Natural killer cell (primary cell): Measurements from ENCODE around the gene SSBP2. TPM values are rescaled to one million over a fixed set of nuclear protein-coding genes. Genes with fewer than 3 reads are reported as not detected.

Source experiments
- ATAC-seq, 3 donors: fragments of 150-1000 bp in 2 of 3; fragments of 200-7000 bp in 1 of 3; cut with Tn5 transposase; 1 replicate in 1 of 3; 2 replicates in 2 of 3; pipeline ENCODE4 v1.10.0; 2021; ENCODE audit warnings: mild to moderate bottlenecking in 2 of 3, moderate library complexity in 2 of 3
- DNase-seq, 2 donors: peaks; one replicate each; pipeline versions ENCODE4 v3.0.0 to v3.0.0-alpha.2; 2013 to 2021; ENCODE audit warnings: mixed read lengths in 1 of 2
- H3K27ac ChIP-seq: one replicate; pipeline ENCODE4 v1.5.1; 2013; ENCODE audit warnings: mild to moderate bottlenecking, low read length
- H3K27me3 ChIP-seq: one replicate; pipeline ENCODE4 v1.6.1; 2013; ENCODE audit warnings: low read length; ENCODE audit not compliant: control insufficient read depth, insufficient read depth
- H3K36me3 ChIP-seq: one replicate; pipeline ENCODE4 v1.6.1; 2013; ENCODE audit warnings: low read length; ENCODE audit not compliant: control insufficient read depth, insufficient read depth
- H3K4me1 ChIP-seq: one replicate; pipeline ENCODE4 v1.6.1; 2013; ENCODE audit warnings: low read length; ENCODE audit not compliant: control insufficient read depth, insufficient read depth
- H3K4me3 ChIP-seq: one replicate; pipeline ENCODE4 v1.5.1; 2013; ENCODE audit warnings: low read length
- H3K9me3 ChIP-seq: one replicate; pipeline ENCODE4 v1.6.1; 2013; ENCODE audit warnings: low read length; ENCODE audit not compliant: control insufficient read depth, insufficient read depth
- H3K27ac Mint-ChIP-seq, 2 donors: one replicate each; pipeline ENCODE4 v1.8.0; 2022; ENCODE audit warnings: mild to moderate bottlenecking in 2 of 2, mixed read lengths in 2 of 2, moderate library complexity in 1 of 2
- H3K27me3 Mint-ChIP-seq, 2 donors: one replicate each; pipeline ENCODE4 v1.8.0; 2022; ENCODE audit warnings: low read depth in 2 of 2, mixed read lengths in 2 of 2
- H3K36me3 Mint-ChIP-seq: one replicate; pipeline ENCODE4 v1.8.0; 2022; ENCODE audit warnings: mixed read lengths
- H3K4me1 Mint-ChIP-seq, 2 donors: one replicate each; pipeline ENCODE4 v1.8.0; 2022; ENCODE audit warnings: mixed read lengths in 2 of 2
- H3K4me3 Mint-ChIP-seq: one replicate; pipeline ENCODE4 v1.8.0; 2022; ENCODE audit warnings: mild to moderate bottlenecking, moderate library complexity, mixed read lengths
- H3K9me3 Mint-ChIP-seq, 2 donors: one replicate each; pipeline ENCODE4 v1.8.0; 2022; ENCODE audit warnings: mixed read lengths in 2 of 2
- WGBS: methylation state at CpG from one replicate; pipeline ENCODE4 v1.1.7; 2013; ENCODE audit warnings: missing lambda C conversion rate; ENCODE audit not compliant: insufficient coverage; 5-methylcytosine and 5-hydroxymethylcytosine counted together
- intact Hi-C: fragments of 100-400 bp; cut with micrococcal nuclease; formaldehyde crosslinking; loops from one replicate; pipeline ENCODE4 v1.14.2; 2022
- total RNA-seq, 4 donors: library from RNA; stranded (reverse); fragments of 120-200 nt in 1 of 4; gene quantifications; one replicate each; pipeline versions ENCODE4 v1.2.3 to v1.2.4, GENCODE V29; 2013 to 2022
- TF ChIP-seq, protein P1 (sequence below): fragments of 200-600 bp; IDR thresholded peaks from one replicate; pipeline ENCODE4 v1.8.0; 2022; ENCODE audit warnings: antibody characterized with exemption

Gene SSBP2
- total RNA-seq, 3 donors from 2014 or later (not counting 1 experiment from before 2014, with no cell fraction given): 13.1 to 17.3 (median 14.8) TPM

DNA sequence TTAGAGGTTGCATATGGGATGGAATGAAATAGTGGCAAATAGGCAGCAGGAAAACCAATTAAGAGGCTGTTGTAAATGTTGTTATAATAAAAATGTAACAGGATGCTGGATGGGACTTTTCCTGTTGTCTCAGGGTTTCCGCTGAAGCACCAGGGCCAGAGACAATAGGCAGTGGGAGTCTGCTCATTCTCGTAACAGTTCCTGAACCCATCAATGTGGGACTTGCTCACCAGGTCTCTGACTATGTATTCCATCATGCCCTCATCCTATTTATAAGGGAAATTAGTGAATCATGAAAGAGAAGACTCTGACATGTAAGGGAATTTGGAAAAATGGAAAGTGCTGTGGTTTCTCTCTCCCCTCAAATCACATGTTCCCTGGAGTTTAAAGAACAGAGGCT lies 23.5 kb upstream of the SSBP2 start:
- WGBS: 91% methylated on average over 2 of the region's 2 CpGs

DNA sequence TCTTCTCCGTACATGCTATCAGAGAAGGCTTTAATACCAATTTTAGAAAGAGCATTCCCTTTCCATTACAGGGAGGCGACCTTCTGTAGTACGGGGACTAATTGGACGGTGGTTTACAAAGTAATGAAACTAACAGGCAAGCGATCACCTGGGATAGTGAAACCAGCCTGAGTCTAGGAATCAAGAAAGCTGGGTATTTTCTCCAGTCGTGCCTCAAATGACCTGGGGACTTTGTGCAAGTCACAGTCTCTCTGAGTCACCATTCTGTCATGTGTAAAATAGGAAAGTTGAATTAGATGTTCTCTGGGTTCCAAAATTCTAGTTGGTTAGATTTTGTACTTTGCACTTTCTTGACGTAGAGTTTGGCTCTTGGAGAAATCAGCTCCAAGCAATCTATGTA lies 22.7 kb upstream of the SSBP2 start:
- TF ChIP-seq, protein P1, sequence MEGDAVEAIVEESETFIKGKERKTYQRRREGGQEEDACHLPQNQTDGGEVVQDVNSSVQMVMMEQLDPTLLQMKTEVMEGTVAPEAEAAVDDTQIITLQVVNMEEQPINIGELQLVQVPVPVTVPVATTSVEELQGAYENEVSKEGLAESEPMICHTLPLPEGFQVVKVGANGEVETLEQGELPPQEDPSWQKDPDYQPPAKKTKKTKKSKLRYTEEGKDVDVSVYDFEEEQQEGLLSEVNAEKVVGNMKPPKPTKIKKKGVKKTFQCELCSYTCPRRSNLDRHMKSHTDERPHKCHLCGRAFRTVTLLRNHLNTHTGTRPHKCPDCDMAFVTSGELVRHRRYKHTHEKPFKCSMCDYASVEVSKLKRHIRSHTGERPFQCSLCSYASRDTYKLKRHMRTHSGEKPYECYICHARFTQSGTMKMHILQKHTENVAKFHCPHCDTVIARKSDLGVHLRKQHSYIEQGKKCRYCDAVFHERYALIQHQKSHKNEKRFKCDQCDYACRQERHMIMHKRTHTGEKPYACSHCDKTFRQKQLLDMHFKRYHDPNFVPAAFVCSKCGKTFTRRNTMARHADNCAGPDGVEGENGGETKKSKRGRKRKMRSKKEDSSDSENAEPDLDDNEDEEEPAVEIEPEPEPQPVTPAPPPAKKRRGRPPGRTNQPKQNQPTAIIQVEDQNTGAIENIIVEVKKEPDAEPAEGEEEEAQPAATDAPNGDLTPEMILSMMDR: no peak
- intact Hi-C loops: no loop called here
- Histone ChIP-seq H3K27ac (no peak overlapping the region), H3K9me3 (no peaks in the 10 kb centered on the region), H3K4me1 (peaks cover 1% of the 10 kb centered on the region), H3K36me3 (no peaks in the 10 kb centered on the region), H3K4me3 (no peak overlapping the region), H3K27me3 (no peaks in the 10 kb centered on the region)
- Mint-ChIP-seq H3K27ac (no peak overlapping the region), H3K27me3 (peaks cover 10 to 14% of the 10 kb centered on the region in 2 donors), H3K36me3 (no peaks in the 10 kb centered on the region), H3K9me3 (no peaks in the 10 kb centered on the region), H3K4me1 (peaks cover 4% of the 10 kb centered on the region in 2 donors), H3K4me3 (no peak overlapping the region)
- no peak for ATAC-seq
- 95% methylated on average over 7 of the region's 7 CpGs for WGBS
- no peak for DNase-seq

More for the DNA sequence above, 23.5 kb upstream of the SSBP2 start:
- Mint-ChIP-seq H3K36me3 (no peaks in the 10 kb centered on the region), H3K27me3 (peaks cover 10 to 14% of the 10 kb centered on the region in 2 donors), H3K4me3 (no peak overlapping the region), H3K27ac (no peak overlapping the region), H3K4me1 (peaks cover 12% of the 10 kb centered on the region in 2 donors), H3K9me3 (no peaks in the 10 kb centered on the region)
- no peak overlapping the region for H3K4me3 ChIP-seq
- H3K4me1 ChIP-seq: peaks cover 6% of the 10 kb centered on the region
- DNase-seq (no peak), ATAC-seq (no peak)
- intact Hi-C loops: no loop called here
- H3K9me3 ChIP-seq: no peaks in the 10 kb centered on the region
- TF ChIP-seq, protein P1: no peak
- no peaks in the 10 kb centered on the region for H3K36me3 ChIP-seq
- H3K27me3 ChIP-seq: no peaks in the 10 kb centered on the region
- no peak overlapping the region for H3K27ac ChIP-seq

DNA sequence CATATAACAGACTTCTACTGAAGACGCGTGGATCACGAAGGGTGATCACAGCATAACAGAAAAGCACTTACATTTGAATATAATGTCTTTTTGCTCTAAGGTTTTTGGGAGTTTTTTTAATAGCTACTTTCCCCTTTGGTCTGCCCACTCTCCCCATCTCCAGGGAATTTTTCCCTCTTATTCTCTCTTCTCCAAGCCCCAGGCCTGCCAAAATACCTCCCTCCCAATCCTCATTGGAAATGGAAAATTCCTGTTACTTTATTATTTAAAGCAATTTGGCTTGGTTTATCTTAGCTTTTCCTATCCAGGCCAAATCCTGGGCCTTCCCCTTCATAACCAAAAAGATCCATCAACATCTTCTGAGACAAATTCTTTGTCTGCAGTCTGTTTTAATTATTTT lies 22.3 kb upstream of the SSBP2 start:
- WGBS: 100% methylated on average over 2 of the region's 3 CpGs
- Histone ChIP-seq H3K36me3 (no peaks in the 10 kb centered on the region), H3K9me3 (no peaks in the 10 kb centered on the region), H3K4me3 (no peak overlapping the region), H3K27me3 (no peaks in the 10 kb centered on the region), H3K27ac (no peak overlapping the region), H3K4me1 (no peaks in the 10 kb centered on the region)
- H3K4me1 Mint-ChIP-seq: peaks cover 0 to under 1% of the 10 kb centered on the region in 2 donors
- DNase-seq (no peak), ATAC-seq (no peak)
- H3K27ac Mint-ChIP-seq: no peak overlapping the region
- H3K9me3 Mint-ChIP-seq: no peaks in the 10 kb centered on the region
- TF ChIP-seq, protein P1: no peak
- intact Hi-C loops: no loop called here
- H3K27me3 Mint-ChIP-seq: peaks cover 10 to 14% of the 10 kb centered on the region in 2 donors
- no peak overlapping the region for H3K4me3 Mint-ChIP-seq
- H3K36me3 Mint-ChIP-seq: no peaks in the 10 kb centered on the region

DNA sequence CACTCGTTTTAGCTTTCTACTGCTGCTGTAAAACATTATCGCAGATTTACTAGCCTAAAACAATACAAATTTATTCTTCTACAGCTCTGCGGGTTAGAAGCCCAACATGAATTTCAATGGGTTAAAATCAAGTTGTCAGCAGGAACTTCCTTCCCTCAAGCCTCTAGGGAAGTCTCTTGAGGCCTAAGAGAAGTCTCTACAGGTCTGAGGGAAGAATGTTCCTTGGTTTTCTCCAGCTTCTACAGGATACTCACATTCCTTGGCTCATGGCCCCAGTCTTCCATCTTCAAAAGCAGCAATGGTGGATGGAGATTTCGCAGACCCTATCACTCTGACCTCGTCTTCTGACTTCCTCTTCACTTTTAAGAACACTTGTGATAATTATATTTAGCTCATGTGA lies 21.6 kb upstream of the SSBP2 start:
- Mint-ChIP-seq H3K4me1 (no peaks in the 10 kb centered on the region), H3K36me3 (no peaks in the 10 kb centered on the region), H3K4me3 (no peak overlapping the region), H3K9me3 (no peaks in the 10 kb centered on the region), H3K27ac (no peak overlapping the region), H3K27me3 (peaks cover 10 to 14% of the 10 kb centered on the region in 2 donors)
- TF ChIP-seq, protein P1: no peak
- intact Hi-C loops: no loop called here
- no peak overlapping the region for H3K27ac ChIP-seq
- no peaks in the 10 kb centered on the region for H3K4me1 ChIP-seq
- no peak for DNase-seq
- WGBS: 95% methylated on average over 3 of the region's 5 CpGs
- H3K27me3 ChIP-seq: no peaks in the 10 kb centered on the region
- no peak for ATAC-seq
- no peak overlapping the region for H3K4me3 ChIP-seq
- no peaks in the 10 kb centered on the region for H3K9me3 ChIP-seq
- no peaks in the 10 kb centered on the region for H3K36me3 ChIP-seq
